Measurements from ENCODE around the gene NLRP1. TPM values are rescaled to one million over a fixed set of nuclear protein-coding genes. Genes with fewer than 3 reads are reported as not detected.

The NLRP1 gene
- total RNA-seq, 4 donors from 2014 or later = 13.8 to 78.3 (median 47.0) TPM

- no peak for DNase-seq
- Histone ChIP-seq H3K4me3 (no peak overlapping the region), H3K4me1 (no peaks in the 10 kb centered on the region), H3K27me3 (no peaks in the 10 kb centered on the region), H3K27ac (no peak overlapping the region), H3K9me3 (no peaks in the 10 kb centered on the region), H3K36me3 (no peaks in the 10 kb centered on the region)
- intact Hi-C loops (cut with DNase I; ENCODE audit: low total_unique reads) = no loop called here
- no peak for TF ChIP-seq POLR2A (IDR thresholded peaks at IDR 0.05)
- TF ChIP-seq CTCF (IDR thresholded peaks at IDR 0.05) = no peak
Measured at GRCh38 chr17:5545051-5545987, 39.0 kb downstream of the NLRP1 start.

DNA sequence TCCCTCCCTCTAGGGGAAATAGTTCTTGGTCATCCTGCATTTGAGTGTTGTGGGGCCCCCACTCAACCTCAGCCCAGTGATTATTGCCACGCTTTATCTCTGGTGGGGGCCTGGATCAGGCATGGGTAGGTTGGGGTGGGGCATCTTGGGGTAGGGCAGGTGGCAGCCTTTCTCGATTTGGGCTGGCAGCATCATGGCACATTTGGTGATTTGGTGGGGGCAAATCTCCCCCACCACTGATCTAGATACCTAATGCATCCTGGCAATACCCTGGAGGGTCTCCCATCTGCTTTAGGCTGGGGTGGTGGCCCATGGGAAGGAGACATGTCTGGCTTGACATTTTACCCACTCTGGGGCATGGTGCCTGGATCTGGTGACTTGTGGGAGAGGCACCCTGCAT lies 40.2 kb downstream of the NLRP1 start:
- TF ChIP-seq POLR2A (IDR thresholded peaks at IDR 0.05) (no peak), CTCF (IDR thresholded peaks at IDR 0.05) (no peak)
- Histone ChIP-seq H3K27me3 (no peaks in the 10 kb centered on the region), H3K4me1 (no peaks in the 10 kb centered on the region), H3K4me3 (no peak overlapping the region), H3K27ac (no peak overlapping the region), H3K9me3 (no peaks in the 10 kb centered on the region), H3K36me3 (no peaks in the 10 kb centered on the region)
- intact Hi-C loops (cut with DNase I; ENCODE audit: low total_unique reads) = no loop called here
- no peak for DNase-seq

- Histone ChIP-seq H3K36me3 (no peaks in the 10 kb centered on the region), H3K4me1 (no peaks in the 10 kb centered on the region), H3K9me3 (no peaks in the 10 kb centered on the region), H3K27me3 (no peaks in the 10 kb centered on the region), H3K27ac (no peak overlapping the region), H3K4me3 (no peak overlapping the region)
- intact Hi-C loops (cut with DNase I; ENCODE audit: low total_unique reads) = no loop called here
- TF ChIP-seq CTCF (IDR thresholded peaks at IDR 0.05) = no peak
- TF ChIP-seq POLR2A (IDR thresholded peaks at IDR 0.05) = no peak
- no peak for DNase-seq
Measured at GRCh38 chr17:5541610-5542202, 42.6 kb downstream of the NLRP1 start.

- DNase-seq = no peak
- Histone ChIP-seq H3K4me1 (no peaks in the 10 kb centered on the region), H3K27me3 (no peaks in the 10 kb centered on the region), H3K4me3 (no peak overlapping the region), H3K9me3 (no peaks in the 10 kb centered on the region), H3K27ac (no peak overlapping the region), H3K36me3 (no peaks in the 10 kb centered on the region)
- intact Hi-C loops (cut with DNase I; ENCODE audit: low total_unique reads) = no loop called here
- no peak for TF ChIP-seq CTCF (IDR thresholded peaks at IDR 0.05)
- TF ChIP-seq POLR2A (IDR thresholded peaks at IDR 0.05) = no peak
Measured at GRCh38 chr17:5540321-5540720, 44.0 kb downstream of the NLRP1 start.

GRCh38 chr17:5539286-5539685 lies 45.0 kb downstream of the NLRP1 start:
- intact Hi-C loops (cut with DNase I; ENCODE audit: low total_unique reads) = no loop called here

More at GRCh38 chr17:5539286-5539685, 45.0 kb downstream of the NLRP1 start:
- no peaks in the 10 kb centered on the region for H3K4me1 ChIP-seq
- TF ChIP-seq POLR2A (IDR thresholded peaks at IDR 0.05) = no peak
- no peak for TF ChIP-seq CTCF (IDR thresholded peaks at IDR 0.05)
- H3K36me3 ChIP-seq = no peaks in the 10 kb centered on the region
- no peak overlapping the region for H3K4me3 ChIP-seq
- H3K27ac ChIP-seq = no peak overlapping the region
- no peaks in the 10 kb centered on the region for H3K27me3 ChIP-seq
- no peak for DNase-seq
- no peaks in the 10 kb centered on the region for H3K9me3 ChIP-seq

All from uterus (tissue), 4 donors.